Measurements from ENCODE around the gene SIX6.

DNA sequence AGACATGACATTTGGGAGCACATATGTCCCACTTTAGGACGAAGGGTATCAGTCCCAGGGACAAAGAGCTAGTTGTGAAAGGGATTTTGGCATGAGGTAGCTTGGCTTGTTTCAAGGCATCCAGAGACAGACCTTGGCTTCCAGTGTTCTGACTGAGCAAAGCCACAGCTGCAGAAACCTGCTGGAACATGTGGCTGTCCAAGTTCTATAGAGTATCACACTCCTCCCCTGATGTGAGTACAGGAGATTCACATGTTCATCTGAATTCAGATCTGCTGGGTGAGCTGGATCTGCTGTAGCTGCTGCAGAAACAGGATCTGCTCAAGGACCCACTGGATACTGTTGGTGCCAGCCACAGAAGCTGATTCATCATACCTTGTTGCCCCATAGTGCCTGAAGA, 13.0 kb upstream of the SIX6 start:
- TF ChIP-seq GATAD2B (conservative IDR thresholded peaks at IDR 0.05; ENCODE audit: low read depth) (no peak), NFXL1 (IDR thresholded peaks at IDR 0.05; ENCODE audit: borderline replicate concordance) (no peak), ZNF207 (IDR thresholded peaks at IDR 0.05; ENCODE audit: borderline replicate concordance) (no peak), EZH2 (IDR thresholded peaks at IDR 0.05; ENCODE audit: borderline replicate concordance, control insufficient read depth, low read depth, low read length) (no peak), SMC3 (IDR thresholded peaks at IDR 0.05; ENCODE audit: borderline replicate concordance, low read length) (no peak), BHLHE40 (IDR thresholded peaks at IDR 0.05; ENCODE audit: borderline replicate concordance in 1 of 2, low read depth in 2 of 2, low read length in 1 of 2) (no peak), RAD21 (IDR thresholded peaks at IDR 0.05; ENCODE audit: insufficient read depth, low read depth, low read length) (no peak), MTA2 (IDR thresholded peaks at IDR 0.05; ENCODE audit: low read depth) (no peak)
- TF ChIP-seq, protein P1, sequence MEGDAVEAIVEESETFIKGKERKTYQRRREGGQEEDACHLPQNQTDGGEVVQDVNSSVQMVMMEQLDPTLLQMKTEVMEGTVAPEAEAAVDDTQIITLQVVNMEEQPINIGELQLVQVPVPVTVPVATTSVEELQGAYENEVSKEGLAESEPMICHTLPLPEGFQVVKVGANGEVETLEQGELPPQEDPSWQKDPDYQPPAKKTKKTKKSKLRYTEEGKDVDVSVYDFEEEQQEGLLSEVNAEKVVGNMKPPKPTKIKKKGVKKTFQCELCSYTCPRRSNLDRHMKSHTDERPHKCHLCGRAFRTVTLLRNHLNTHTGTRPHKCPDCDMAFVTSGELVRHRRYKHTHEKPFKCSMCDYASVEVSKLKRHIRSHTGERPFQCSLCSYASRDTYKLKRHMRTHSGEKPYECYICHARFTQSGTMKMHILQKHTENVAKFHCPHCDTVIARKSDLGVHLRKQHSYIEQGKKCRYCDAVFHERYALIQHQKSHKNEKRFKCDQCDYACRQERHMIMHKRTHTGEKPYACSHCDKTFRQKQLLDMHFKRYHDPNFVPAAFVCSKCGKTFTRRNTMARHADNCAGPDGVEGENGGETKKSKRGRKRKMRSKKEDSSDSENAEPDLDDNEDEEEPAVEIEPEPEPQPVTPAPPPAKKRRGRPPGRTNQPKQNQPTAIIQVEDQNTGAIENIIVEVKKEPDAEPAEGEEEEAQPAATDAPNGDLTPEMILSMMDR (IDR thresholded peaks at IDR 0.05 in 2 of 3, conservative IDR thresholded peaks at IDR 0.05 in 1 of 3; ENCODE audit: control insufficient read depth in 2 of 3, extremely low read depth in 1 of 3, insufficient read depth in 1 of 3, low read depth in 3 of 3, low read length in 3 of 3): no peak
- TF ChIP-seq, protein P2, sequence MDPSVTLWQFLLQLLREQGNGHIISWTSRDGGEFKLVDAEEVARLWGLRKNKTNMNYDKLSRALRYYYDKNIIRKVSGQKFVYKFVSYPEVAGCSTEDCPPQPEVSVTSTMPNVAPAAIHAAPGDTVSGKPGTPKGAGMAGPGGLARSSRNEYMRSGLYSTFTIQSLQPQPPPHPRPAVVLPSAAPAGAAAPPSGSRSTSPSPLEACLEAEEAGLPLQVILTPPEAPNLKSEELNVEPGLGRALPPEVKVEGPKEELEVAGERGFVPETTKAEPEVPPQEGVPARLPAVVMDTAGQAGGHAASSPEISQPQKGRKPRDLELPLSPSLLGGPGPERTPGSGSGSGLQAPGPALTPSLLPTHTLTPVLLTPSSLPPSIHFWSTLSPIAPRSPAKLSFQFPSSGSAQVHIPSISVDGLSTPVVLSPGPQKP (IDR thresholded peaks at IDR 0.05; ENCODE audit: low read depth, low read length): no peak
